Endothelial cell of umbilical vein (primary cell): ENCODE data around the gene ATF5.

ENCODE experiments used
- CTCF ChIP-seq, 2 donors: IDR thresholded peaks; 1 replicate in 1 of 2; 2 replicates in 1 of 2; pipeline ENCODE4 v1.5.1; 2011; ENCODE audit warnings: low read length in 2 of 2, mild to moderate bottlenecking in 2 of 2, moderate library complexity in 2 of 2, control low read depth in 1 of 2, inconsistent platforms in 1 of 2, low read depth in 1 of 2; ENCODE audit not compliant: insufficient read depth in 1 of 2; ENCODE audit errors: extremely low read depth in 1 of 2
- JUN ChIP-seq: IDR thresholded peaks from 2 replicates; pipeline ENCODE4 v1.6.1; 2011; ENCODE audit warnings: borderline replicate concordance, low read depth; ENCODE audit not compliant: insufficient read length, insufficient read depth
- POLR2A ChIP-seq: IDR thresholded peaks from 2 replicates; pipeline ENCODE4 v1.6.1; 2012; ENCODE audit warnings: low read depth, mild to moderate bottlenecking, control low read depth, low read length
- POLR2AphosphoS5 ChIP-seq: IDR thresholded peaks from 2 replicates; pipeline ENCODE4 v1.6.1; 2012; ENCODE audit warnings: low read depth, mild to moderate bottlenecking, control low read depth, low read length, moderate library complexity; ENCODE audit not compliant: insufficient read depth

- TF ChIP-seq POLR2AphosphoS5 (no peak), CTCF (IDR thresholded peaks at IDR 0.05; ENCODE audit: extremely low read depth in 1 of 2, insufficient read depth in 1 of 2, low read depth in 1 of 2, low read length in 2 of 2) (no peak), POLR2A (no peak), JUN (no peak)
These were observed 25.9 kb downstream of the ATF5 start for GRCh38 chr19:49954933-49955332.
